K562 (cell line): ENCODE results near the gene PIAS3. TPM values are rescaled to one million over a fixed set of nuclear protein-coding genes. Genes with fewer than 3 reads are reported as not detected.
A peak's percentile ranks its signal among the peaks of the same experiment; 100 is the strongest.

Source experiments
- GTF2F1 ChIP-seq: IDR thresholded peaks from 2 replicates; pipeline ENCODE4 v1.6.1; 2011; ENCODE audit warnings: low read depth, low read length, improper control_type of control experiment
- HDAC1 ChIP-seq, 2 experiments: fragments of 450-650 bp; IDR thresholded peaks; 2 replicates each; pipeline ENCODE4 v1.6.1; 2016 to 2017; ENCODE audit warnings: inconsistent platforms in 1 of 2, mild to moderate bottlenecking in 1 of 2, moderate library complexity in 1 of 2
- IRF9 ChIP-seq: fragments of 450-650 bp; IDR thresholded peaks from 2 replicates; pipeline ENCODE4 v1.6.1; 2016; ENCODE audit warnings: missing biosample characterization, missing genetic modification characterization
- MGA ChIP-seq: fragments of 450-650 bp; IDR thresholded peaks from 2 replicates; pipeline ENCODE4 v1.6.1; 2016; ENCODE audit warnings: mild to moderate bottlenecking, moderate library complexity
- MXI1 ChIP-seq: IDR thresholded peaks from 2 replicates; pipeline ENCODE4 v1.6.1; 2011; ENCODE audit warnings: low read depth, mild to moderate bottlenecking, improper control_type of control experiment, low read length
- NR0B1 ChIP-seq: fragments of 450-650 bp; IDR thresholded peaks from one replicate; pipeline ENCODE4 v1.6.1; 2018; ENCODE audit warnings: mild to moderate bottlenecking, moderate library complexity; ENCODE audit not compliant: partially characterized antibody
- SMARCB1 ChIP-seq: IDR thresholded peaks from 2 replicates; pipeline ENCODE4 v1.6.1; 2011; ENCODE audit warnings: improper control_type of control experiment, low read depth; ENCODE audit not compliant: insufficient read length
- SRSF1 ChIP-seq: fragments of 200-400 bp; formaldehyde crosslinking; IDR thresholded peaks from 2 replicates; pipeline ENCODE4 v1.6.1; 2017; ENCODE audit warnings: mild to moderate bottlenecking, low read depth, low read length, moderate library complexity
- SRSF9 ChIP-seq: fragments of 200-400 bp; formaldehyde crosslinking; IDR thresholded peaks from 2 replicates; pipeline ENCODE4 v1.6.1; 2017; ENCODE audit warnings: low read depth, low read length, borderline replicate concordance
- ZNF589 ChIP-seq: fragments of 200-800 bp; sonication (Bioruptor generic); IDR thresholded peaks from 2 replicates; pipeline ENCODE4 v1.6.1; 2016; ENCODE audit warnings: low read depth, missing genetic modification characterization, missing compliant biosample characterization
- ZNF707 ChIP-seq: fragments of 250-450 bp; sonication (Bioruptor Pico); conservative IDR thresholded peaks from 2 replicates; pipeline ENCODE4 v1.8.0; 2022; ENCODE audit warnings: inconsistent platforms, mild to moderate bottlenecking, moderate library complexity
- ZNF77 ChIP-seq: fragments of 250-450 bp; sonication (Bioruptor Pico); IDR thresholded peaks from 2 replicates; pipeline ENCODE4 v1.5.0; 2020
- polyA plus RNA-seq, 8 experiments: library from polyadenylated mRNA; depleted of rRNA in 4 of 8; stranded (reverse) in 5 of 8; unstranded in 3 of 8; fragments of >200 nt; fragmentation: Nextera tagmentation in 2 of 8; fragmentation: Illumina TruSeq in 1 of 8; extraction: Ambion mirVana in 2 of 8; extraction: Trizol in 1 of 8; gene quantifications; 2 replicates each; pipeline versions ENCODE4 v1.2.1 to v1.2.3, GENCODE V29; 2011 to 2014; ENCODE audit warnings: inconsistent platforms in 1 of 8, missing spikeins in 1 of 8
- total RNA-seq, 7 experiments: library from RNA; depleted of rRNA in 6 of 7; stranded (reverse); fragments of >200 nt in 6 of 7; fragmentation: Illumina TruSeq in 2 of 7; extraction: Trizol in 2 of 7; gene quantifications; 2 replicates each; pipeline versions ENCODE4 v1.2.1 to v1.2.3, GENCODE V29; 2011 to 2021; ENCODE audit warnings: low replicate concordance in 1 of 7

Gene PIAS3
- total and polyA plus RNA-seq, 9 of the 15 experiments (the other 6 are each of a cell fraction or from before 2014, with no cell fraction given) = 1.1 to 25.6 (median 7.9) TPM

GRCh38 chr1:145891587-145892485 is 33.0 kb upstream of the PIAS3 start (continued):
- TF ChIP-seq MGA = no peak
- no peak for TF ChIP-seq SRSF9
- no peak for TF ChIP-seq ZNF707 (CRISPR knock-in tag)
- peak; percentile 20; the same call in 1 of the 2 replicates for TF ChIP-seq ZNF589 (CRISPR knock-in tag)
- no peak for TF ChIP-seq GTF2F1
- TF ChIP-seq ZNF77 = no peak
- TF ChIP-seq IRF9 (tag) = no peak
- TF ChIP-seq SRSF1 = no peak
- TF ChIP-seq NR0B1 = no peak
- 0 out of 4 replicates have a peak, but pooled peaks of 1 of the 2 experiments have one; percentile 18 for TF ChIP-seq HDAC1 (IDR thresholded peaks at IDR 0.05)
- TF ChIP-seq SMARCB1 = no peak
- TF ChIP-seq MXI1 = no peak
